AG10803 (cell line): Measurements from ENCODE around the gene KLHL18.
"Not testable (repeated sequence)": the region's sequence is repeated elsewhere in the genome, so short reads cannot be mapped to it uniquely, and the experiment has no call there.

Experiments
- DNase-seq: peaks from one replicate; pipeline ENCODE4 v3.0.0; 2010; ENCODE audit warnings: low read depth
- H3K4me3 ChIP-seq: 2 replicates; pipeline ENCODE4 v1.5.1; 2011; ENCODE audit warnings: mild to moderate bottlenecking, low read length, control low read depth
- TF ChIP-seq, protein P1 (sequence below): conservative IDR thresholded peaks from 2 replicates; pipeline ENCODE4 v1.5.1; 2011; ENCODE audit warnings: mild to moderate bottlenecking, low read length, control low read depth, inconsistent platforms

Gene KLHL18

DNA sequence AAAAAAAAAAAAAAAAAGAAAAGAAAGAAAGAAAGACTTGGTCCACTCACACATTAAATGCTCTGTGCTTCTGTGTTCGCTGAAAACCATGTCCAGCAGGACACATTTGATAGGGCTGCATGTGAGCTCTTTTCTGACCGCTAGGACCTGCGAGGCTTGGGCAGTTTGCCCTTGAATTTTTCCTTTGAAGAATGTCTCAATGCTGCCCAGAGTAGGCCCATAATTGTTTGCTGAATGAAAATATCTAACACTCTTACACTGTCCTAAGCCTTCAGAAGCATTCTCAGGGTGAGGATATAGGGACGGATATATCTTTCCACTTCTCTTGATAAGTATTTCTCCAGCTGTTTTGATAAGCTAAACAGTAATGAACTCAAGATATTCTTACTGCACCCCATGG lies 6.2 kb upstream of the KLHL18 start:
- no peak for DNase-seq
- H3K4me3 ChIP-seq, result no peak overlapping the region
- TF ChIP-seq, protein P1, sequence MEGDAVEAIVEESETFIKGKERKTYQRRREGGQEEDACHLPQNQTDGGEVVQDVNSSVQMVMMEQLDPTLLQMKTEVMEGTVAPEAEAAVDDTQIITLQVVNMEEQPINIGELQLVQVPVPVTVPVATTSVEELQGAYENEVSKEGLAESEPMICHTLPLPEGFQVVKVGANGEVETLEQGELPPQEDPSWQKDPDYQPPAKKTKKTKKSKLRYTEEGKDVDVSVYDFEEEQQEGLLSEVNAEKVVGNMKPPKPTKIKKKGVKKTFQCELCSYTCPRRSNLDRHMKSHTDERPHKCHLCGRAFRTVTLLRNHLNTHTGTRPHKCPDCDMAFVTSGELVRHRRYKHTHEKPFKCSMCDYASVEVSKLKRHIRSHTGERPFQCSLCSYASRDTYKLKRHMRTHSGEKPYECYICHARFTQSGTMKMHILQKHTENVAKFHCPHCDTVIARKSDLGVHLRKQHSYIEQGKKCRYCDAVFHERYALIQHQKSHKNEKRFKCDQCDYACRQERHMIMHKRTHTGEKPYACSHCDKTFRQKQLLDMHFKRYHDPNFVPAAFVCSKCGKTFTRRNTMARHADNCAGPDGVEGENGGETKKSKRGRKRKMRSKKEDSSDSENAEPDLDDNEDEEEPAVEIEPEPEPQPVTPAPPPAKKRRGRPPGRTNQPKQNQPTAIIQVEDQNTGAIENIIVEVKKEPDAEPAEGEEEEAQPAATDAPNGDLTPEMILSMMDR, result no peak

DNA sequence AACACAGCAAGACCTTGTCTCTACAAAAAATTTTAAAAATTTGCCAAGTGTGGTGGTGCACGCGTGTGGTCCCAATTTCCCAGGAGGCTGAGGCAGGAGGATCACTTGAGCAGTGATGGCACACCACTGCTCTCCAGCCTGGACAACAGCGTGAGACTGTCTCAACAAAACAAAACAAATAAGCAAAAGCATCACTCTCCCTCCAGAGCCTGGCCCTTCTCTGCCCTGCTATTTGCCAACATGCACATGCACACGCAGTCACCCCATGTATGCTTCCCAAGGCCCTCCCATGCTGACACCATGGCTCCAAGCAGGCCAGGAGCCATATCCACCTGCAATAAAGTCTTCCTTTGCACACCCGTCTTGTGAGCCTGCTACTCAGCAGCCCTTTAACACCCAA lies 2.2 kb upstream of the KLHL18 start:
- no peak for DNase-seq
- TF ChIP-seq, protein P1, result no peak
- no peak overlapping the region for H3K4me3 ChIP-seq

DNA sequence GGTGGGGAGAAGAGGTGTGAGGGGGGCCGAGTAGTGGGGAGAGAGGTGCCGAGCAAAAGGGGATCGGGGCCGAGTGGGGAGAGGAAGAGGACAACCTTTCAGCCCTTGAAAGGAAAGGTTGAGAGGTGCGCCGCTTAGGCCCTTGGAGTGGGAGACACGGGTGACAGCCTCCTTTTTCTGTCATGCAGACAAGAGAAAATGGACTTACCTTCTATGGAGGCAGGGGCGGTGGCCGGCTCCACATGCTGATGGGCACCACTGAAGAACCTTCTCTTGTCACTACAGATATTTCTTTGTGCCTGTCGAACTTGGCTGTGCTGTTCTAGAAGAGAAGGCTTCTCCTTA lies 421 bp downstream of the KLHL18 start:
- H3K4me3 ChIP-seq, result peak overlapping the region; percentile 94
- TF ChIP-seq, protein P1, result no peak
- DNase-seq, result no peak

DNA sequence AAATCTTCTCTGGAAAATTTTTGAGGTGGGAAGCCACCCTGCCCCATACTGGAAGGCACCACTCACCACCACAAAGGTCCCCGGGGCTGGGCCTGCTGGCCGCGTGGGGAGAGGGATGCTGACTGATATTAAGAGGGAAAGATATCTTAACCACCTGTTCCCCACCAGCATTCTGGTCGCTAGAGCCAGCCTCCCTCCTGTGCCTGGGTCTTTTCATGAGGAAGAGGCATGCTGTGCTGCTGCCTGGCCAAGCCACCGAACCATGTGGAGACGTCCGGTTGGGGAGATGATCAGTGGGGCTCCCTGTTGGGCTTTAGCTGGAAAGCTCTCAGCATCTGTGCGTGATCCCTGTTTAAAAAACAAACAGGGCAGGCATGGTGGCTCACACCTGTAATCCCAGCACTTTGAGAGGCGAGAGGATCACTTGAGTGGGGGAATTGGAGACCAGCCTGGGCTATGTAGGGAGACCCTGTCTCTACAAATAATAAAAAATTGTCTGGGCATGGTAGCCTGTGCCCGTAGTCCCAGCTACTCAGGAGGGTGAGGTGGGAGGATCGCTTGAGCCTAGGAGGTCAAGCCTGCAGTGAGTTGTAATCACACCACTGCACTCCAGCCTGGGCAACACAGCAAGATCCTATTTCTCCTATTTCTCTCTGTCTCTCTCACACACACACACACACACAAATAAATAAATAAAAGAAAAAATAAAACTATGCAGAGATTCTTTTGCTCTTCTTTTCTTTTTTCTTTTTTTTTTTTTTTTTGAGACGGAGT lies 1.0 kb downstream of the KLHL18 start:
- peak; percentile 18 for DNase-seq

DNA sequence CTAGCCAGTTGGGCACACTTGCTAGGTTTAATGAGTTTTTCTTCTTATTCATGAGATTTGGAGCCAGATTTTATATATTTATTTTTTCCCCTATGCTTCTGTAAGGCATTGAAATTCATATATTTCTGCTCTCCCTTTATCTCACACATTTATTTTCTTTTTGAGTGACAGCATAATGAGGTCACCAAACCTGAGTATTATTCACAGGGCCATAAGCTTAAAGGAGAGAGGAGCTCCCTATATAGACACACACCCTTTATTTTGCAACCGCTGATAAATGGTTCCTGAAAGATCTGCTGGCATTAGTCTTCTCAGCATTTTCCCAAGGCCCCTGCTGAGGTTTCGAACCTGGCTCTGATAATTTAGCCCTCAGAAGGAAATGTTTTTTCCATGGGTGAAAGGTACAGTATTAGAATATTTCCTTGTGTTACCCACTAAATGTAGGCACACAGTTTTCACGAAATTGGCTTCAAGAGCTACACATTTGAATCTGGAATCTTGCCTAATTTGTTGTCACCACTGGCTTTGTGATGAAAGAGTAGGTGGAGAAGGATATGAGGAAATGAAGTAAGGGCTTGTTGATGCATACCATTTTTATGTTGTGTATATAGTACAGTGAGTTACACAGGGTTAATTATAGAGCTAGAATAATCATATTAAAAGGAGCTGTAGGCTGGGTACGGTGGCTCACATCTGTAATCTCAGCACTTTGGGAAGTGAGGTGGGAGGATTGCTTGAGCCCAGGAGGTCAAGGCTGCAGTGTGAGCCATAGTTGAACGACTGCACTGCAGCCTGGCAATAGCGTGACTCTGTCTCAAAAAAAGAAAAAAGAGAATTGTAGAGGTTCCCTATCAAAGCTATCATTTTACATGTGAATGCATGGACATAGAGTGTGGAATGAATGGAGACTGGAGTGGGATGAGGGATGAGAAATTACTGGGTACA lies 6.5 kb downstream of the KLHL18 start:
- no peak for DNase-seq
- TF ChIP-seq, protein P1, result no peak
- H3K4me3 ChIP-seq, result no peak overlapping the region

More for the DNA sequence above, 1.0 kb downstream of the KLHL18 start:
- H3K4me3 ChIP-seq, result peak overlapping the region; percentile 94
- TF ChIP-seq, protein P1, result no peak

DNA sequence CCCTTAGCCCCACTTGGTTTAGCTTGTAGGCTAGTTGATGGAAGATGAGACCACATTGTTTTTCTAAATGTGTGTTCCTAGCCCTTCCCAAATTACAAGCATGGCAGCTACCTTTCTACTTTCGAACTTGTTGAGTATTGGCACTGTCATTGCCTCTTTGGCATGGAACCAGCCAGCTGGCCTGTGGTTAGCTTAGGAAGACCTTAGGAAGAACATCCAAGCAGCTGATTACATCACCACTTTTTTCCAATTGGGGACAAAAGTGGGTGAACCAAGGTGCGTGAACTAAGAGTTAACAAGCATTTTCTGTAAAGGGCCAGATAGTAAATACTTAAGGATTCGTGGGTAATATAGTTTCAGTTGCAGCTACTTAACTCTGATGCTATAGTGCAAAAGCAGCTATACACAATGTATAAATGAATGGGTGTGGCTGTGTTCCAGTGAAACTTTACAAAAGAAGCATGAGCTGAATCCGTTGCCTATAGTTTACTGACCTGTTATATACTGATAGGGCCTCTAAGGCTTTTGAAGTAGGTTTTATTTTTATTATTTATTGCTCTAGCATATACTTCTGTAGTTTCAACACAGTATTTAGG lies 8.5 kb downstream of the KLHL18 start:
- TF ChIP-seq, protein P1, result no peak
- no peak overlapping the region for H3K4me3 ChIP-seq

DNA sequence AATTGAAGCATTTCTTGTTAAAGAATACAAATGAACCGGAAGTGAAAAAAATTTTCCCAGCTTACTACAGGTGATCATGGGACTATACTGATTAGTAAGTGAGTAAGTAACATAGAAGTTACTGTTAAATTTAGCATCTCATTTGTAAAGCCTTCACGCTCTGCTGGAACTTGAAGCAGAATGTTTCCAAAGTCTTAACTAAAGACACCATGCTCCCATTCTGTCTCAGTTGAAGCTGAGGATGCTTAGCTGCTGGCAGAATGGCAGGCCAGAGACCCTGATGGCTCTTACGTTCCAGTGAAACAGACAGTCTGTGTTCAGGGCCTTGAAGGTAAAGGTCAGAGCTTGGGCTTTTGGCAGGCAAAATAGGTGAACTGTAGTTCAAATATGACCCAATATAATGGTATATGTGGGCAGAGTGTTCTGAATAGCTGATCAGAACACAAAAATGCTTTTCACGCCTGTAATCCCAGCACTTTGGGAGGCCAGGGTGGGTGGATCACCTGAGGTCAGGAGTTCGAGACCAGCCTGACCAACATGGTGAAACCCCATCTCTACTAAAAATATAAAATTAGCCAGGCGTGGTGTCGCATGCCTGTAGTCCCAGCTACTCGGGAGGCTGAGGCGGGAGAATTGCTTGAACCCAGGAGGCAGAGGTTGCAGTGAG lies 9.1 kb downstream of the KLHL18 start:
- not testable (repeated sequence) for DNase-seq, H3K4me3 ChIP-seq

More for the DNA sequence above, 8.5 kb downstream of the KLHL18 start:
- DNase-seq, result no peak
